A673 (cell line): ENCODE measurements around the gene PLOD3. TPM values are rescaled to one million over a fixed set of nuclear protein-coding genes. Genes with fewer than 3 reads are reported as not detected.
A peak's percentile ranks its signal among the peaks of the same experiment; 100 is the strongest.

Experiments
- BruUV-seq: library from RNA; stranded (reverse); fragments of 400-500 nt; replicated peaks from 2 replicates; lab custom pipeline; 2021; lab: Mats Ljungman, UMichigan
- CTCF ChIA-PET: fragments of 300-600 bp; sonication (Branson Sonifier 250); formaldehyde crosslinking; loops from one replicate; lab custom pipeline; 2022; ENCODE audit warnings: antibody characterized with exemption; lab: Charles Lee
- POLR2A ChIA-PET: fragments of 300-600 bp; sonication (Branson Sonifier 250); formaldehyde crosslinking; loops from one replicate; lab custom pipeline; 2022; ENCODE audit warnings: antibody characterized with exemption; ENCODE audit not compliant: low non-redundant PET; lab: Charles Lee
- DNase-seq: peaks from one replicate; pipeline ENCODE4 v3.0.0-alpha.2; 2015; ENCODE audit warnings: low spot score
- H3K27ac ChIP-seq: fragments of 200-600 bp; sonication (generic); 2 replicates; pipeline ENCODE4 v1.5.1; 2016; ENCODE audit warnings: mixed run types, low read depth, mild to moderate bottlenecking, mixed read lengths, antibody characterized with exemption, low read length; ENCODE audit not compliant: poor library complexity, severe bottlenecking
- H3K27me3 ChIP-seq: fragments of 200-600 bp; sonication (generic); replicated peaks from 2 replicates; pipeline ENCODE4 v1.6.1; 2017; ENCODE audit warnings: mixed run types, low read depth, mild to moderate bottlenecking, mixed read lengths, antibody characterized with exemption, low read length; ENCODE audit not compliant: insufficient read depth, poor library complexity
- H3K36me3 ChIP-seq: fragments of 200-600 bp; sonication (generic); 2 replicates; pipeline ENCODE4 v1.6.1; 2016; ENCODE audit warnings: mixed run types, mild to moderate bottlenecking, mixed read lengths, antibody characterized with exemption, low read length; ENCODE audit not compliant: insufficient read depth, poor library complexity, severe bottlenecking
- H3K4me1 ChIP-seq: fragments of 200-600 bp; sonication (generic); 2 replicates; pipeline ENCODE4 v1.6.1; 2017; ENCODE audit warnings: mixed run types, mild to moderate bottlenecking, mixed read lengths, antibody characterized with exemption, low read length; ENCODE audit not compliant: insufficient read depth, poor library complexity, severe bottlenecking
- H3K4me3 ChIP-seq: fragments of 200-600 bp; sonication (generic); 2 replicates; pipeline ENCODE4 v1.5.1; 2016; ENCODE audit warnings: low read depth, mixed run types, mild to moderate bottlenecking, mixed read lengths, low read length; ENCODE audit not compliant: poor library complexity, severe bottlenecking
- H3K9me3 ChIP-seq: fragments of 200-600 bp; sonication (generic); 2 replicates; pipeline ENCODE4 v1.6.1; 2016; ENCODE audit warnings: mixed run types, low read depth, mild to moderate bottlenecking, mixed read lengths, antibody characterized with exemption, low read length; ENCODE audit not compliant: poor library complexity, severe bottlenecking
- EZH2 ChIP-seq: fragments of 200-600 bp; sonication (generic); IDR thresholded peaks from 2 replicates; pipeline ENCODE4 v1.6.1; 2017; ENCODE audit warnings: borderline replicate concordance, low read depth, mild to moderate bottlenecking, mixed read lengths, antibody characterized with exemption, low read length; ENCODE audit not compliant: poor library complexity, severe bottlenecking
- intact Hi-C: fragments of 100-400 bp; cut with micrococcal nuclease; formaldehyde crosslinking; loops from one replicate; pipeline ENCODE4 v1.10.0; 2022; ENCODE audit not compliant: unreplicated experiment
- total RNA-seq: library from RNA; stranded (reverse); gene quantifications from 2 replicates; pipeline ENCODE4 v1.2.3, GENCODE V29; 2021
- TF ChIP-seq, protein P1 (sequence below): fragments of 300-800, 200-600 bp; sonication (generic); conservative IDR thresholded peaks from 2 replicates; pipeline ENCODE4 v1.5.1; 2017; ENCODE audit warnings: low read depth, mild to moderate bottlenecking, antibody characterized with exemption, low read length, moderate library complexity, mixed read lengths

Gene PLOD3
- total RNA-seq, 1 experiment from 2014 or later: 84.1 TPM

DNA sequence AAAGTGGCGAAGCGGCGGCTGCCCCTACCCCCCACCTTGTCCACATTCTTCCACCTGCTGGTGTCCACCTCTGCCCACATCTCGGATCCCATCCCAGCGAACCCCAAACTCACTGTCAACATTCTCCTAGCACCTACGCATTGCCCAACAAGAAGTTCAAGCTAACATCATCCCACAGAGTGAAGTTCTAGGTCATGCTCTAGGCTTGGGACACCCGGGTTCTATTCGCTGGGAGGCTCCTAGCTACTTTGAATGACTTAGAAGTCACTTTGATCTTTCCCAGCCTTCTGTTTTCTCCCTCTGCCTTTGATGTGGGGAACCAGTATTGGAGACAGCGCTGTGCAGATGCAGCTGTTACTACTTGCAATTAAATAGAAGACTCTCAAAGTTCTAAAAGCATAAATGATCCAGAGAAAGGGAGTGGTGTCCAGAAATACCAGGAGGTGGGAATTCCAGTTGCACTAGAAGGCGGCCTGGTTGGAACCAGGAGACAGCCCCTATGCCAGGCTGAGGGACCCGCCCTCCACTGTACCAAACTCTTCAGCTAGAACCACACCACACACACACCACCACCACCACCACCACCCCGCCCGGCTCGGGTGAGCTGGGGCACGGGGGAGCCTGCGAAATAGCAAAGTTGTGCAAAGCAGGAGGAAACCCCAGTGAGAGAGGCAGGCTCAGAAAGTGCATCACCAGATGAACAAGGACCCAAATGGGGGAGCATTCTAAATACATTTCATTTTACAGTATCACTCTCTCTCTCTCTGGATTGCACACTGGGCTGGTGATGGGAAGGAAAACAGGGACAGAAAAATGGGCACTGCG lies 46.6 kb downstream of the PLOD3 start:
- H3K27me3 ChIP-seq: peaks cover 61% of the 10 kb centered on the region
- H3K4me1 ChIP-seq: peaks cover 55% of the 10 kb centered on the region
- no peaks in the 10 kb centered on the region for H3K36me3 ChIP-seq
- DNase-seq: no peak
- H3K4me3 ChIP-seq: no peak overlapping the region
- CTCF ChIA-PET: interaction anchor here (0.6 to 1.2 kb wide), 2 partner anchors 27 to 76 kb away, joined by 7 read pairs; no protein-coding TSS in a partner anchor
- H3K9me3 ChIP-seq: no peaks in the 10 kb centered on the region
- POLR2A ChIA-PET: no interaction called here
- BruUV-seq: no TSS peak
- intact Hi-C loops: loop anchor here (10.0 kb wide), 1 partner anchor 76 kb away; no protein-coding TSS in a partner anchor
- no peak overlapping the region for H3K27ac ChIP-seq
- no peak for TF ChIP-seq EZH2
- TF ChIP-seq, protein P1, sequence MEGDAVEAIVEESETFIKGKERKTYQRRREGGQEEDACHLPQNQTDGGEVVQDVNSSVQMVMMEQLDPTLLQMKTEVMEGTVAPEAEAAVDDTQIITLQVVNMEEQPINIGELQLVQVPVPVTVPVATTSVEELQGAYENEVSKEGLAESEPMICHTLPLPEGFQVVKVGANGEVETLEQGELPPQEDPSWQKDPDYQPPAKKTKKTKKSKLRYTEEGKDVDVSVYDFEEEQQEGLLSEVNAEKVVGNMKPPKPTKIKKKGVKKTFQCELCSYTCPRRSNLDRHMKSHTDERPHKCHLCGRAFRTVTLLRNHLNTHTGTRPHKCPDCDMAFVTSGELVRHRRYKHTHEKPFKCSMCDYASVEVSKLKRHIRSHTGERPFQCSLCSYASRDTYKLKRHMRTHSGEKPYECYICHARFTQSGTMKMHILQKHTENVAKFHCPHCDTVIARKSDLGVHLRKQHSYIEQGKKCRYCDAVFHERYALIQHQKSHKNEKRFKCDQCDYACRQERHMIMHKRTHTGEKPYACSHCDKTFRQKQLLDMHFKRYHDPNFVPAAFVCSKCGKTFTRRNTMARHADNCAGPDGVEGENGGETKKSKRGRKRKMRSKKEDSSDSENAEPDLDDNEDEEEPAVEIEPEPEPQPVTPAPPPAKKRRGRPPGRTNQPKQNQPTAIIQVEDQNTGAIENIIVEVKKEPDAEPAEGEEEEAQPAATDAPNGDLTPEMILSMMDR: no peak

DNA sequence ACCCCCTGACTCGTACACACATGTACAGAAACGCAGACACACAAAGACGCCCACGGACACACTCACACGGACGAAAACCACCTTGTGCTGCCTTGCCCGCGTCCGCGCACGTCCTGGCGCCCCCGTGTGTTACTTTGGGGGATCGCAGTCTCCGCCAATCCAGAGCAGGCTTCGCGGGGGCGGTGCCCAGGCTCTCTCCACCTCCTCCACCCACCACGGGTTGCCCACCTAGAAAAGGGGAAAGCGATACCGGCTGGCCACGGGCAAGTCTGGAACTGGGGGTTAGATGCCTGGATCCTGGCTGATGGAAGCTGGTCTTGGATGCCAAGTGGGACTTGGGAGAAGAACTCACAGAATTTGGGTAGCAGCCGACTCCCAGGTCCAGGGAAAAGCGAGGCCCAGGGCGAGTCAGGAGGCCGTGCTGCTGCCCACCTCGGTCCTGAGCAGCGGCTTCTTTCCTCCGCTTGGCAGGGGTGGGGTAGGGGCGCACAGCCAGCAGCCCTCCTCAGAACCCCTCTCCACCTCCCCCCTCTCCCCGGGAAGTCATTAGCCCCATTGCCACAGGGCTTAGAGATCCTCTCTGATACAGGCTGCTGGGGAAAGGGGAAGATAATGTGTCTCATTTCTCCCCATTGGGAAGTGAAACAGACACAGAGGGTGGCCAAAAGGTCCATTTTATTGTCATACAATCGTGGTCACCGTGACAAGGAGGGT lies 47.4 kb downstream of the PLOD3 start:
- intact Hi-C loops: loop anchor here (10.0 kb wide), 1 partner anchor 75 kb away; no protein-coding TSS in a partner anchor
- BruUV-seq: no TSS peak
- Histone ChIP-seq H3K4me3 (no peak overlapping the region), H3K4me1 (peaks cover 58% of the 10 kb centered on the region), H3K27me3 (peaks cover 62% of the 10 kb centered on the region), H3K36me3 (no peaks in the 10 kb centered on the region), H3K27ac (no peak overlapping the region), H3K9me3 (no peaks in the 10 kb centered on the region)
- TF ChIP-seq, protein P1: peak; percentile 99
- no peak for TF ChIP-seq EZH2
- ChIA-PET POLR2A (no interaction called here), CTCF (interaction anchor here (1.2 kb wide), 1 partner anchor 26 kb away, joined by 7 read pairs; no protein-coding TSS in a partner anchor)
- DNase-seq: peak; percentile 79

DNA sequence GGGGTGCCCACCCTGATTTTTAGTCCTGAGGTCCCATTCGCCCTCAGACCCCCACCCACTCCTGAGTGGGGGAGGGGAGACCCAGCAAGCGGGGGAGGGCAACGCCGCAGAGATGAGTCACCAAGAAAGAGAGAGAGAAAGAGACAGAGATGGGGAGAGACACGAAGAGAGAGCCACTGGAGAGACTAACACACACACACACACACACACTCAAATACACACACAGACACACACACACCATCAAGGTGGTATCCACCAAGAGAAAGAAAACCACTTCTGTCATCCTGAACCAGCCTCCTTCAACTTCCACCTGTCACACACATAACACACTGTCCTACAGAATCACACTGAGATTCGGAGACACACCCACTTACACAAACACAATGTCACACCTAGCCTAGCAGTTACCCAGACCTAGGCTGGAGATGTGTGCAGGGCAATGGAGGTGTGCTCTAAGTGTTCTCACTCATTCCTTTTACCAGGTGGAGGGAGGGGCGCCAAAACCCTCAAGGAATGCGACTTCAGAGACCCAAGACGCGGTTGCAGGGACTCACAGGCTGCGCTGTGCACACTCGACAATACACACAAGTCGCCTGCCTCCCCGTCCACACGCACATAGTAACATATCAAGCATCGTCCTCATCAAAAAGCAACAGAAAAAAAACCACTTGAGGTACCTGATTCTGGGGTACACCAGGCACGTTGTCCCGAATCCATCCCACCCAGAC lies 48.1 kb downstream of the PLOD3 start:
- POLR2A ChIA-PET: no interaction called here
- no peaks in the 10 kb centered on the region for H3K9me3 ChIP-seq
- no peak for DNase-seq
- intact Hi-C loops: no loop called here
- CTCF ChIA-PET: interaction anchor here (0.6 kb wide), 1 partner anchor 25 kb away, joined by 3 read pairs; no protein-coding TSS in a partner anchor
- TF ChIP-seq, protein P1: no peak
- TF ChIP-seq EZH2: no peak
- BruUV-seq: no TSS peak
- H3K36me3 ChIP-seq: no peaks in the 10 kb centered on the region
- no peak overlapping the region for H3K4me3 ChIP-seq
- peaks cover 64% of the 10 kb centered on the region for H3K4me1 ChIP-seq
- H3K27me3 ChIP-seq: peaks cover 69% of the 10 kb centered on the region
- H3K27ac ChIP-seq: no peak overlapping the region
